Endothelial cell of umbilical vein (primary cell): ENCODE measurements around the gene TRPM1. TPM values are rescaled to one million over a fixed set of nuclear protein-coding genes. Genes with fewer than 3 reads are reported as not detected.

Source experiments
- BruUV-seq: library from RNA; stranded (reverse); fragments of 400-500 nt; replicated peaks from 2 replicates; lab custom pipeline; 2021; lab: Mats Ljungman, UMichigan
- CTCF ChIA-PET: fragments of 300-600, 350-600 bp; sonication (Branson Sonifier 250); formaldehyde crosslinking; loops from one replicate; lab custom pipeline; 2021; ENCODE audit warnings: antibody characterized with exemption, inconsistent platforms; lab: Charles Lee
- POLR2A ChIA-PET: fragments of 300-600, 350-600 bp; sonication (Branson Sonifier 250); formaldehyde crosslinking; loops from one replicate; lab custom pipeline; 2021; ENCODE audit warnings: antibody characterized with exemption, inconsistent platforms; lab: Charles Lee
- DNase-seq: peaks from one replicate; pipeline ENCODE4 v3.0.0-alpha.2; 2011; ENCODE audit warnings: low read depth, low spot score
- FAIRE-seq: peaks from 2 replicates; lab custom pipeline; 2011; peaks lifted over from hg19 to GRCh38; lab: Jason Lieb, UNC
- H2AFZ ChIP-seq: 2 replicates; pipeline ENCODE4 v1.6.0; 2012; ENCODE audit warnings: low read depth, low read length, control low read depth, inconsistent platforms
- H3K27ac ChIP-seq: 2 replicates; pipeline ENCODE4 v1.5.1; 2011; ENCODE audit warnings: low read depth, mild to moderate bottlenecking, control low read depth, low read length, moderate library complexity; ENCODE audit not compliant: insufficient read depth
- H3K27me3 ChIP-seq, 2 experiments: 2 replicates each; pipeline versions ENCODE4 v1.6.0 to v1.6.1; 2011; ENCODE audit warnings: low read length in 2 of 2, mixed read lengths in 1 of 2; ENCODE audit not compliant: control insufficient read depth in 2 of 2, insufficient read depth in 2 of 2
- H3K36me3 ChIP-seq, 2 experiments: 2 replicates in 1 of 2; 3 replicates in 1 of 2; pipeline ENCODE4 v1.5.1; 2011; ENCODE audit warnings: low read length in 2 of 2, mild to moderate bottlenecking in 1 of 2, moderate library complexity in 1 of 2; ENCODE audit not compliant: control insufficient read depth in 2 of 2, insufficient read depth in 2 of 2; ENCODE audit errors: extremely low read depth in 1 of 2
- H3K4me1 ChIP-seq: 3 replicates; pipeline ENCODE4 v1.5.1; 2011; ENCODE audit warnings: mild to moderate bottlenecking, low read length; ENCODE audit not compliant: control insufficient read depth, insufficient read depth; ENCODE audit errors: extremely low read depth
- H3K4me2 ChIP-seq: 2 replicates; pipeline ENCODE4 v1.6.1; 2011; ENCODE audit warnings: low read length, control low read depth, mixed read lengths; ENCODE audit not compliant: insufficient read depth
- H3K4me3 ChIP-seq, 3 experiments: fragments of 200-600 bp in 1 of 3; sonication (generic), shearing (Covaris generic) in 1 of 3; replicated peaks in 1 of 3; 2 replicates each; pipeline ENCODE4 v1.5.1; 2011 to 2016; ENCODE audit warnings: control low read depth in 3 of 3, low read length in 3 of 3, mild to moderate bottlenecking in 2 of 3, inconsistent platforms in 1 of 3, low read depth in 1 of 3, moderate library complexity in 1 of 3; ENCODE audit not compliant: insufficient read depth in 1 of 3
- H3K79me2 ChIP-seq: 2 replicates; pipeline ENCODE4 v1.6.0; 2012; ENCODE audit warnings: low read length, inconsistent platforms; ENCODE audit not compliant: control insufficient read depth, insufficient read depth
- H3K9ac ChIP-seq: replicated peaks from 2 replicates; pipeline ENCODE3; 2011; ENCODE audit warnings: low read length, control low read depth; ENCODE audit not compliant: insufficient read depth; ENCODE audit errors: extremely low read depth
- H3K9me1 ChIP-seq: replicated peaks from 3 replicates; pipeline ENCODE4 v1.6.0; 2011; ENCODE audit warnings: mild to moderate bottlenecking, low read length; ENCODE audit not compliant: control insufficient read depth, insufficient read depth; ENCODE audit errors: extremely low read depth
- H3K9me3 ChIP-seq: replicated peaks from 2 replicates; pipeline ENCODE4 v1.5.1; 2012; ENCODE audit warnings: low read length, inconsistent platforms; ENCODE audit not compliant: control insufficient read depth, insufficient read depth
- H4K20me1 ChIP-seq: replicated peaks from 2 replicates; pipeline ENCODE3; 2011; ENCODE audit warnings: mild to moderate bottlenecking, low read length; ENCODE audit not compliant: control insufficient read depth, insufficient read depth; ENCODE audit errors: extremely low read depth
- EZH2 ChIP-seq: IDR thresholded peaks from 2 replicates; pipeline ENCODE4 v1.6.1; 2012; ENCODE audit warnings: borderline replicate concordance, low read depth, mild to moderate bottlenecking, moderate library complexity, low read length, inconsistent platforms; ENCODE audit not compliant: severe bottlenecking
- FOS ChIP-seq: IDR thresholded peaks from 2 replicates; pipeline ENCODE4 v1.6.1; 2011; ENCODE audit warnings: mild to moderate bottlenecking, low read length, moderate library complexity, borderline replicate concordance; ENCODE audit not compliant: insufficient read depth
- GATA2 ChIP-seq: IDR thresholded peaks from 2 replicates; pipeline ENCODE4 v1.7.0; 2011; ENCODE audit warnings: low read depth, mild to moderate bottlenecking, moderate library complexity, mixed read lengths, low read length; ENCODE audit not compliant: insufficient read length, insufficient read depth
- JUN ChIP-seq: IDR thresholded peaks from 2 replicates; pipeline ENCODE4 v1.6.1; 2011; ENCODE audit warnings: borderline replicate concordance, low read depth; ENCODE audit not compliant: insufficient read length, insufficient read depth
- MYC ChIP-seq: IDR thresholded peaks from one replicate; pipeline ENCODE4 v1.6.1; 2011; ENCODE audit warnings: mild to moderate bottlenecking, low read depth, low read length
- POLR2A ChIP-seq: IDR thresholded peaks from 2 replicates; pipeline ENCODE4 v1.6.1; 2012; ENCODE audit warnings: low read depth, mild to moderate bottlenecking, control low read depth, low read length
- POLR2AphosphoS5 ChIP-seq: IDR thresholded peaks from 2 replicates; pipeline ENCODE4 v1.6.1; 2012; ENCODE audit warnings: low read depth, mild to moderate bottlenecking, control low read depth, low read length, moderate library complexity; ENCODE audit not compliant: insufficient read depth
- dilution Hi-C: fragments of 300-500 bp; cut with MboI; formaldehyde crosslinking; loops from one replicate; pipeline ENCODE4 v1.15.0; 2019; ENCODE audit warnings: low sequenced_read_pairs; ENCODE audit not compliant: extremely low pct_ligation_motif_present
- intact Hi-C: fragments of 100-400 bp; cut with micrococcal nuclease; formaldehyde crosslinking; loops from one replicate; pipeline ENCODE4 v1.10.0; 2022
- polyA plus RNA-seq, 4 experiments: library from polyadenylated mRNA; depleted of rRNA in 3 of 4; stranded (reverse) in 3 of 4; unstranded in 1 of 4; fragments of >200 nt; gene quantifications; 2 replicates each; pipeline versions ENCODE4 v1.2.1 to v1.2.3, GENCODE V29; 2011 to 2012; ENCODE audit warnings: missing spikeins in 1 of 4
- total RNA-seq: library from RNA; stranded (reverse); gene quantifications from 2 replicates; pipeline ENCODE4 v1.2.3, GENCODE V29; 2021
- TF ChIP-seq, protein P1 (sequence below): IDR thresholded peaks from 2 replicates; pipeline ENCODE4 v1.6.1; 2011; ENCODE audit not compliant: insufficient read depth, insufficient read length
- TF ChIP-seq, protein P2 (sequence below), 2 donors: IDR thresholded peaks; 1 replicate in 1 of 2; 2 replicates in 1 of 2; pipeline ENCODE4 v1.5.1; 2011; ENCODE audit warnings: low read length in 2 of 2, mild to moderate bottlenecking in 2 of 2, moderate library complexity in 2 of 2, control low read depth in 1 of 2, inconsistent platforms in 1 of 2, low read depth in 1 of 2; ENCODE audit not compliant: insufficient read depth in 1 of 2; ENCODE audit errors: extremely low read depth in 1 of 2

The TRPM1 gene
- total and polyA plus RNA-seq, 2 donors (not counting 3 experiments of a cell fraction or from before 2014, with no cell fraction given): 0.19 TPM; not detected in 1

DNA sequence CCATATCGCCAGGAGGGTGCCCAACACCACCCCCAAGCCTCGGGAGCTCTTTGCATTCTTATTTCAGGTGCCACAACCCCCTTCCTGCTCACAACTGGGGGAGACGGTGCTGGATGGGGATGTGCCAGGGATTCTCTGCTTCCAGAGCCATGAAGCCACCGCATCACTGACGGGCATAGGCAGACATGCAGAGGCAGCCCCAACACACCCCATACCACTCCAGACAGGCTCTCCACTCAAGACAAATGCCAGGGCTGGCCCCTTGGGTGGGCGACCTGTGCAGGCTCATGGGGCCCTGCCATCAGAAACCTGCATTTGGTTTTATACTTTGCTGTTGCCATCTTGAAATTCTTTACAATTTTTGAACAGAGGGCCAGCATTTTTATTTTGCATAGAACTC, 27.0 kb upstream of the TRPM1 start:
- FAIRE-seq (no peak), DNase-seq (no peak)
- H2AFZ ChIP-seq: no peak overlapping the region
- ChIA-PET CTCF (interaction anchor here (0.8 to 4.2 kb wide), 53 partner anchors 8 to 472 kb away, joined by 3 to 175 read pairs (median 7); partner anchors contain the start of genes FAN1, MTMR10 and TRPM1), POLR2A (interaction anchor here (1.0 to 2.0 kb wide), 5 partner anchors 104 to 165 kb away, joined by 3 to 9 read pairs (median 4); partner anchors contain the start of gene MTMR10)
- H4K20me1 ChIP-seq: no peaks in the 10 kb centered on the region
- peaks cover 0 to 3% of the 10 kb centered on the region in 2 experiments for H3K27me3 ChIP-seq
- H3K27ac ChIP-seq: no peak overlapping the region
- H3K4me3 ChIP-seq: no peak overlapping the region
- no peak overlapping the region for H3K9ac ChIP-seq
- H3K9me1 ChIP-seq: no peaks in the 10 kb centered on the region
- TF ChIP-seq, protein P1, sequence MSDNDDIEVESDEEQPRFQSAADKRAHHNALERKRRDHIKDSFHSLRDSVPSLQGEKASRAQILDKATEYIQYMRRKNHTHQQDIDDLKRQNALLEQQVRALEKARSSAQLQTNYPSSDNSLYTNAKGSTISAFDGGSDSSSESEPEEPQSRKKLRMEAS: no peak
- TF ChIP-seq GATA2 (no peak), POLR2AphosphoS5 (no peak), POLR2A (no peak), EZH2 (no peak), MYC (no peak), FOS (no peak), JUN (no peak)
- TF ChIP-seq, protein P2, sequence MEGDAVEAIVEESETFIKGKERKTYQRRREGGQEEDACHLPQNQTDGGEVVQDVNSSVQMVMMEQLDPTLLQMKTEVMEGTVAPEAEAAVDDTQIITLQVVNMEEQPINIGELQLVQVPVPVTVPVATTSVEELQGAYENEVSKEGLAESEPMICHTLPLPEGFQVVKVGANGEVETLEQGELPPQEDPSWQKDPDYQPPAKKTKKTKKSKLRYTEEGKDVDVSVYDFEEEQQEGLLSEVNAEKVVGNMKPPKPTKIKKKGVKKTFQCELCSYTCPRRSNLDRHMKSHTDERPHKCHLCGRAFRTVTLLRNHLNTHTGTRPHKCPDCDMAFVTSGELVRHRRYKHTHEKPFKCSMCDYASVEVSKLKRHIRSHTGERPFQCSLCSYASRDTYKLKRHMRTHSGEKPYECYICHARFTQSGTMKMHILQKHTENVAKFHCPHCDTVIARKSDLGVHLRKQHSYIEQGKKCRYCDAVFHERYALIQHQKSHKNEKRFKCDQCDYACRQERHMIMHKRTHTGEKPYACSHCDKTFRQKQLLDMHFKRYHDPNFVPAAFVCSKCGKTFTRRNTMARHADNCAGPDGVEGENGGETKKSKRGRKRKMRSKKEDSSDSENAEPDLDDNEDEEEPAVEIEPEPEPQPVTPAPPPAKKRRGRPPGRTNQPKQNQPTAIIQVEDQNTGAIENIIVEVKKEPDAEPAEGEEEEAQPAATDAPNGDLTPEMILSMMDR (IDR thresholded peaks at IDR 0.05; ENCODE audit: extremely low read depth in 1 of 2, insufficient read depth in 1 of 2, low read depth in 1 of 2, low read length in 2 of 2): no peak
- dilution Hi-C loops: no loop called here
- BruUV-seq: no TSS peak
- H3K79me2 ChIP-seq: no peaks in the 10 kb centered on the region
- H3K4me1 ChIP-seq: peaks cover 4% of the 10 kb centered on the region
- intact Hi-C loops: loop anchor here (5.0 kb wide), 1 partner anchor 326 kb away; no protein-coding TSS in a partner anchor
- H3K4me2 ChIP-seq: no peak overlapping the region
- no peaks in the 10 kb centered on the region for H3K36me3 ChIP-seq
- no peaks in the 10 kb centered on the region for H3K9me3 ChIP-seq
